Astrocyte of the hippocampus (primary cell): Measurements from ENCODE around the gene RIPOR3.
"Not testable (repeated sequence)": the region's sequence is repeated elsewhere in the genome, so short reads cannot be mapped to it uniquely, and the experiment has no call there.

Source experiments
- DNase-seq: peaks from one replicate; pipeline ENCODE4 v3.0.0; 2011; ENCODE audit warnings: low read depth, low spot score

Gene RIPOR3

GRCh38 chr20:50704971-50705370, 13.6 kb upstream of the RIPOR3 start:
- peak; percentile 31 for DNase-seq

GRCh38 chr20:50704514-50704913, 13.2 kb upstream of the RIPOR3 start:
- no peak for DNase-seq

GRCh38 chr20:50703651-50704438, 12.5 kb upstream of the RIPOR3 start:
- DNase-seq: not testable (repeated sequence)

GRCh38 chr20:50701041-50701963, 10.0 kb upstream of the RIPOR3 start:
- peak; percentile 66 for DNase-seq

- no peak for DNase-seq
These were observed 8.3 kb upstream of the RIPOR3 start for GRCh38 chr20:50699688-50700087.

GRCh38 chr20:50698255-50698654, 6.9 kb upstream of the RIPOR3 start:
- not testable (repeated sequence) for DNase-seq

GRCh38 chr20:50695135-50695872, 4.0 kb upstream of the RIPOR3 start:
- DNase-seq: peak; percentile 23

- no peak for DNase-seq
These were observed 3.2 kb upstream of the RIPOR3 start for GRCh38 chr20:50694379-50695134.

GRCh38 chr20:50693001-50693400, 1.7 kb upstream of the RIPOR3 start:
- DNase-seq: no peak

- DNase-seq: no peak
These were observed 1.2 kb upstream of the RIPOR3 start for GRCh38 chr20:50692552-50692933.

GRCh38 chr20:50691573-50692551, 520 bp upstream of the RIPOR3 start:
- peak; percentile 77 for DNase-seq

GRCh38 chr20:50689864-50690649, 1.3 kb downstream of the RIPOR3 start:
- no peak for DNase-seq

GRCh38 chr20:50688256-50688975, 2.9 kb downstream of the RIPOR3 start:
- no peak for DNase-seq

GRCh38 chr20:50686821-50687220, 4.5 kb downstream of the RIPOR3 start:
- no peak for DNase-seq

GRCh38 chr20:50683570-50683969, 7.8 kb downstream of the RIPOR3 start:
- no peak for DNase-seq

GRCh38 chr20:50682947-50683530, 8.3 kb downstream of the RIPOR3 start:
- no peak for DNase-seq

- DNase-seq: no peak
These were observed 9.3 kb downstream of the RIPOR3 start for GRCh38 chr20:50682065-50682464.
